GM21447 (cell line): ENCODE results near the gene NBPF19.
"Not testable (repeated sequence)": the region's sequence is repeated elsewhere in the genome, so short reads cannot be mapped to it uniquely, and the experiment has no call there.

ENCODE experiments used
- ATAC-seq: cut with Tn5 transposase; IDR thresholded peaks from one replicate; pipeline ENCODE4 v1.9.1; 2021; ENCODE audit not compliant: unreplicated experiment

Gene NBPF19, protein sequence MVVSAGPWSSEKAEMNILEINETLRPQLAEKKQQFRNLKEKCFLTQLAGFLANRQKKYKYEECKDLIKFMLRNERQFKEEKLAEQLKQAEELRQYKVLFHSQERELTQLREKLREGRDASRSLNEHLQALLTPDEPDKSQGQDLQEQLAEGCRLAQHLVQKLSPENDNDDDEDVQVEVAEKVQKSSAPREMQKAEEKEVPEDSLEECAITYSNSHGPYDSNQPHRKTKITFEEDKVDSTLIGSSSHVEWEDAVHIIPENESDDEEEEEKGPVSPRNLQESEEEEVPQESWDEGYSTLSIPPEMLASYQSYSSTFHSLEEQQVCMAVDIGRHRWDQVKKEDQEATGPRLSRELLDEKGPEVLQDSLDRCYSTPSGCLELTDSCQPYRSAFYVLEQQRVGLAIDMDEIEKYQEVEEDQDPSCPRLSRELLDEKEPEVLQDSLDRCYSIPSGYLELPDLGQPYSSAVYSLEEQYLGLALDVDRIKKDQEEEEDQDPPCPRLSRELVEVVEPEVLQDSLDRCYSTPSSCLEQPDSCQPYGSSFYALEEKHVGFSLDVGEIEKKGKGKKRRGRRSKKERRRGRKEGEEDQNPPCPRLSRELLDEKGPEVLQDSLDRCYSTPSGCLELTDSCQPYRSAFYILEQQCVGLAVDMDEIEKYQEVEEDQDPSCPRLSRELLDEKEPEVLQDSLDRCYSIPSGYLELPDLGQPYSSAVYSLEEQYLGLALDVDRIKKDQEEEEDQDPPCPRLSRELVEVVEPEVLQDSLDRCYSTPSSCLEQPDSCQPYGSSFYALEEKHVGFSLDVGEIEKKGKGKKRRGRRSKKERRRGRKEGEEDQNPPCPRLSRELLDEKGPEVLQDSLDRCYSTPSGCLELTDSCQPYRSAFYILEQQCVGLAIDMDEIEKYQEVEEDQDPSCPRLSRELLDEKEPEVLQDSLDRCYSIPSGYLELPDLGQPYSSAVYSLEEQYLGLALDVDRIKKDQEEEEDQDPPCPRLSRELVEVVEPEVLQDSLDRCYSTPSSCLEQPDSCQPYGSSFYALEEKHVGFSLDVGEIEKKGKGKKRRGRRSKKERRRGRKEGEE (N-terminal part only)

DNA sequence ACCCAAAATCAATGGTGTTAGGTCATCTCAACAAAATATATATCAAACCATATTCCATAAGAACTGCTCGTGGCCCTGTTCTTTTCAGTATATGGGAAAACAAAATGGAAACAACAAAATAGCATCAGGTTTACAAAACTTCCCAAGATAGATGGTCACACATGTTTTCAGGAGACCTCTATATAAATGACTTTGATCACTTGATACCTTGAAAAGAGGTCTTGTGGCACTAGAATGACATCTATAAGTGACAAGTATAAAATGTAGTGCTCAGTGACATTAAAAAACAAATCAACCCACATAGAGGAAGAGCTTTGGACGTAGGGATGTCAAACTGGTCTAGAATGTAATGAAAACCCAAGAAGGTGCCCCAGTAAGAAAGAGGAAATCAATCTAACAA is at the start of gene NBPF19:
TSS of gene NBPF19 (plus strand) at position 301 of the 400 bp plus-strand sequence. CDS start 888 bp downstream, outside the sequence.
- not testable (repeated sequence) for ATAC-seq

DNA sequence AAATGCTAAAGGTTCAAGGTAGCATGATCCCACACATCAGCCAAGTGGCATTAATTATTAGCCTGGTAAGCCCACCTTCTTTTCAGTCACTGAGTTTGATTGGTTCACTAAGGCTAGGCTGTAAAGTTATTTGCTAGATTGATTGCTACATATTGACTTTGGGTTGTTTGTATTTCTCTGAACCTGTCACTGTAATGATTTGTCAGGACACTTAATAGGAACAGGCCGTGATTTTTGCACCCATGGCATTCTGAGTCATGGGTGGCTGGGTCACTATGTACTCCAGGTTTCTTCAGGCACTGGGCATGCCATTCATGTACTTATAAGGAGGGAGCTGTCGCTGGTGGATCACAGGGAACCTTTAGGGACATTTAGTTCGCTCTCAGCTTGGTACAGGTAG is 46.5 kb upstream of the NBPF19 start:
- ATAC-seq: not testable (repeated sequence)

DNA sequence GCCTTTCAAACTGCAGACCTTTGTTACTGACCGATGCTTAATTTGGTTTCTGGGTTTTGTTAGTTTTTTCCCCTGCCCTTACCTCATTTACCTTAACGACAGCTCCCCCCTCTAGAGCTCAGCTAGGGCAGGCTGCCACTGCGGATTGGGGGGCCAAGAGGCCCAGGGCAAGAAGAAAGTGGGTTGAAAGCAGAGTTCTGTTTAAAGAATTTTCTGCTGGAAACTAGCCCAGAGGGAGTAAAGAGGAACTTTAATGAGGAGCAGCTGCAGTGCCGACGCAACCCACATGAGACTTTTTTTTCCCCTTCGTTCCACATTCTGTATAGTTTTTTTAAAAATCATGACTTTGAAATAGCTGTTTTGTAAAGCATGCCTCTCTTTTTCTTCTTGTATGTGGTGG is 29.4 kb upstream of the NBPF19 start:
- not testable (repeated sequence) for ATAC-seq

DNA sequence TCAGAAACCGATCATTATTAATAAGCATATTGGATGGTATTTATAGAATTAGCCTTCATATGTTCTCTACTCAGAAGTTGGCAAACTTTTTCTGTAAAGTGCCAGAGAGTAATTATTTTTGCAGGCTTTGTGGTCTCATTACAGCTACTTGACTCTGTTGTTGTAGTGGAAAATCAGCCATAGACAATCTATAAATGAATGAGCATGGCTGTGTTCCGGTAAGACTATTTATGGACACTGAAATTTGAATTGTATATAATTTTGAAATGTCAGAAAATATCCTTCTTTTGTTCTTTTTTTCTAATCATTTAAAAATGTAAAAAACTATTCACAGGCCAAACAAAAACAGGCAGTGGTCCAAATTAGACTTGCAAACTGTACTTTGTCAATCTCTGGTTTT is 22.6 kb upstream of the NBPF19 start:
- ATAC-seq: not testable (repeated sequence)

DNA sequence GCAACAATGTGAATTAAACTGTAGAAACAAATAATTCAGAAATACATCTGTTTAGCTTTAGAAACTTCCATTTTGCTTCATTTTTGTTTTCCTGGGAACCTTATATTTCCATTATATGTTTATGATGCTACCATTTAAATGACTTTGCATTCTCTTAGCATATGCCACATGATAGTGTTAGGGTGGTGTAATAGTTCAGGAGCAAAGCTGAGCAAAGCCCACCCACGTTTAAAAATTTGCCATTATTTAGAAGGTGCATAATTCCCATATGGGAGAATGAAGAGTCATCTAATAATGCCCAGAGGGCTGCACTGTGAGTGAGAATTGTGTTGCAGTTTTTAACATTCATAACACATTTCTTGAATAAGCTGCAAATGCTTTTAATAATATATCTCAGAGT is 22.2 kb upstream of the NBPF19 start:
- not testable (repeated sequence) for ATAC-seq

DNA sequence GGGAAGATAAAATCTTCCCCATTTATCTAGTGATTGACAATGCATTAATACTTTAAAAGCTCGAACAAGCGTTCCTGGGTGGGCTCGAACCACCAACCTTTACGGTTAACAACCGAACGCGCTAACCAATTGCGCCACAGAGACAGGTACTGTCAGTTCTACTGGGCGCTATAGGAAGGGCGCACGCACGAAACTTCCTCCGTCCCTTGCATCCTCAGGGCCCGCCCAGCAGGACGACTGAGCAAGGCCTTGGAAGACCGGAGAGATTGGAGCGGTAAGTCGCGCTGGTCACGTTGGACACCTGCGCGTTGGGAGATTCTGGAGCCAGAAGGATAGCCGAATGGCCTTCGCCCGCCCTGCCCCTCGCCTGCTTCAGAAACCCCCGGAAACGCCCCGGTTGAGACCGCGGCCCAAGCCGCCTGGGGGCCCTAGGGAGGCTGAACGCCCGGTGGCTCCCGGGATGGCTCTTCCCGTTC is 83.5 kb downstream of the NBPF19 start:
- not testable (repeated sequence) for ATAC-seq

DNA sequence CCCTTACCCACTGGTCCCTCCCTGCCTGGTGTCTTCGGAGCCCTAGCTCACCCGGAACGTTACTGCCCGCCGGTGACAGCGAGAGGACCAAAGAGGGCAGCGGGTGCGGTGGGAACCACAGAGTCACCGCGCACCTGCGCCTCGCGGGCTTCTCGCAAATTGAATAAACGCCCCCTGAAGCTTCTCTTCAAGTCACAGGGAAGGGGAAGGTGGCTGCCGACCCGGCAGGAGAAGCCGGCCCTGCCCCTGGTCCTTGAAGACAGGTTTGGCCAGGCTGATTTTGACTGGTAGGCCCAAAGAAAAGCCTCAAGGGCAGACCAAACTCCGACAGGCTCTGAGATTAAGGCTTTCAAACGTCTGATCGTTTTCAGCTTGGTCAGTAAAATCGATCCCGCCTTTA is 87.0 kb downstream of the NBPF19 start:
- not testable (repeated sequence) for ATAC-seq

DNA sequence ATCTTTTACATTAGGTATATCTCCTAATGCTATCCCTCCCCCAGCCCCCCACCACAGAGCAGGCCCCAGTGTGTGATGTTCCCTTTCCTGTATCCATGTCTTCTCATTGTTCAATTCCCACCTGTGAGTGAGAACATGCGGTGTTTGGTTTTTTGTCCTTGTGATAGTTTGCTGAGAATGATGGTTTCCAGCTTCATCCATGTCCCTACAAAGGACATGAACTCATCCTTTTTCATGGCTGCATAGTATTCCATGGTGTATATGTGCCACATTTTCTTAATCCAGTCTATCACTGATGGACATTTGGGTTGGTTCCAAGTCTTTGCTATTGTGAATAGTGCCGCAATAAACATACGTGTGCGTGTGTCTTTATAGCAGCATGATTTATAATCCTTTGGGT is 90.6 kb downstream of the NBPF19 start:
- ATAC-seq: not testable (repeated sequence)

DNA sequence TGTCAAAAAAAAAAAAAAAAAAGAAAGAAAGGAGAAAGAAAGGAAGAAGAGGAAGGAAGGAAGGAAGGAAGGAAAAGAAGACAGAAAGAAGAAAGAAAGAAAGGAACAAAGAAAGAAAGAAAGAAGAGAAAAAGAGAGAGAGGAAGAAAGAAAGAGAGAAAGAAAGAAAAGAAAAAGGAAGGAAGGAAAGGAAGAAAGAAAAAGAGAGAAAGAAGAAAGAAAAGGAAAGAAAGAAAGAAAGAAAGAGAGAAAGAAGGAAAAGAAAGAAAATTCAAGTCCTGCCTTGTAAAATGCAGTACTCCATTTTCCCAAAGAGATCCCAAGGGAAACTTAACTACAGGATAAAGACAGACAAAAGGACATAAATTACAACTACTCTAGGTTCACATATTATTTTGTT is 97.9 kb downstream of the NBPF19 start:
- ATAC-seq: not testable (repeated sequence)

DNA sequence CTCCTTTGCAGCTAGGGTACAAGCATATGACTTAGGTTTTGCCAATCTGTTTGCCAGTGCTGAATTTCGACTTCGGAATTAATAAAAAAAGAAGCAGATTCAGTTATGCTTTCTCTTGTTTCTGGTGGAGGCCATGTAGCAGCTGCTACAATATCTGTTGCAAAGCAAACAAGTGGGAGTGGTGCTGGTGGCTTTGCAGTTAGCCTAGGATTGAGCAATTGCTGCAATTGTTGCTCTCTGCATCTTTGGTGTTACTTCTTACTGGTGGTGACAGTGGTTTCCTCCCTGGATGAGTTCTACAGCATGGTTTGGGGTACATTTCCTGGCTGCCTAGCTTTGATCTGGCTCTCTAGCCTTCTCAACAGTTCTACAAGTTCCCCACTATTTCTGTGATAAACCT is 110.7 kb downstream of the NBPF19 start:
- ATAC-seq: not testable (repeated sequence)
